C4-2B (cell line): ENCODE results near the gene ZNF154.

Experiments used
- CTCF ChIP-seq: fragments of 450-650 bp; conservative IDR thresholded peaks from 2 replicates; pipeline ENCODE4 v1.5.1; 2017; ENCODE audit warnings: mild to moderate bottlenecking
- ZFX ChIP-seq: fragments of 450-650 bp; IDR thresholded peaks from 2 replicates; pipeline ENCODE4 v1.6.1; 2017

GRCh38 chr19:57720878-57721277 is 11.9 kb upstream of the ZNF154 start:
- no peak for TF ChIP-seq CTCF
- no peak for TF ChIP-seq ZFX
